WTC11 (cell line): ENCODE results near the gene FRS2. TPM values are rescaled to one million over a fixed set of nuclear protein-coding genes. Genes with fewer than 3 reads are reported as not detected.

Source experiments
- ATAC-seq: fragments of 200-7000 bp; cut with Tn5 transposase; 2 replicates; pipeline ENCODE4 v1.10.0; 2021; ENCODE audit warnings: mild to moderate bottlenecking, moderate library complexity
- CTCF ChIA-PET: fragments of 300-600 bp; sonication (Branson Sonifier 250); formaldehyde crosslinking; loops from one replicate; lab custom pipeline; 2021; ENCODE audit warnings: antibody characterized with exemption; lab: Charles Lee
- POLR2A ChIA-PET: fragments of 350-600 bp; sonication (Branson Sonifier 250); formaldehyde crosslinking; loops from one replicate; lab custom pipeline; 2021; ENCODE audit warnings: antibody characterized with exemption; lab: Charles Lee
- DNase-seq: peaks from one replicate; pipeline ENCODE4 v3.0.0; 2021; ENCODE audit warnings: low spot score
- H3K27ac Mint-ChIP-seq: 2 replicates; pipeline ENCODE4 v1.8.0; 2021; ENCODE audit warnings: mixed read lengths
- H3K27me3 Mint-ChIP-seq: 2 replicates; pipeline ENCODE4 v1.8.0; 2021; ENCODE audit warnings: low read depth, mild to moderate bottlenecking, moderate library complexity, mixed read lengths
- H3K36me3 Mint-ChIP-seq: 2 replicates; pipeline ENCODE4 v1.8.0; 2021; ENCODE audit warnings: mixed read lengths
- H3K4me1 Mint-ChIP-seq: 2 replicates; pipeline ENCODE4 v1.8.0; 2022; ENCODE audit warnings: mixed read lengths
- H3K4me3 Mint-ChIP-seq: 2 replicates; pipeline ENCODE4 v1.8.0; 2021; ENCODE audit warnings: mild to moderate bottlenecking, moderate library complexity, mixed read lengths
- H3K9me3 Mint-ChIP-seq: 2 replicates; pipeline ENCODE4 v1.8.0; 2021; ENCODE audit warnings: mixed read lengths
- AFF4 ChIP-seq: sonication (generic); formaldehyde crosslinking; IDR thresholded peaks from 2 replicates; pipeline ENCODE4 v1.8.1; 2023; ENCODE audit warnings: mild to moderate bottlenecking, missing genetic modification reagents, borderline replicate concordance
- E2F1 ChIP-seq: sonication (generic); formaldehyde crosslinking; IDR thresholded peaks from 2 replicates; pipeline ENCODE4 v1.8.0; 2022; ENCODE audit warnings: mild to moderate bottlenecking, missing genetic modification reagents
- E2F4 ChIP-seq: sonication (generic); formaldehyde crosslinking; IDR thresholded peaks from 2 replicates; pipeline ENCODE4 v1.8.1; 2022; ENCODE audit warnings: low read depth, mild to moderate bottlenecking, moderate library complexity, missing genetic modification reagents, borderline replicate concordance
- ERG ChIP-seq: fragments of 250-450 bp; sonication (Bioruptor Pico); IDR thresholded peaks from 2 replicates; pipeline ENCODE4 v1.8.0; 2021; ENCODE audit warnings: mild to moderate bottlenecking
- FOXP4 ChIP-seq: sonication (generic); formaldehyde crosslinking; IDR thresholded peaks from 2 replicates; pipeline ENCODE4 v1.8.0; 2022; ENCODE audit warnings: mild to moderate bottlenecking, missing genetic modification reagents
- JAZF1 ChIP-seq: fragments of 250-450 bp; sonication (Bioruptor Pico); IDR thresholded peaks from 2 replicates; pipeline ENCODE4 v1.9.0; 2021; ENCODE audit warnings: moderate library complexity, mild to moderate bottlenecking, inconsistent platforms
- KAT7 ChIP-seq: sonication (generic); formaldehyde crosslinking; IDR thresholded peaks from 2 replicates; pipeline ENCODE4 v1.8.1; 2023; ENCODE audit warnings: missing genetic modification reagents, mild to moderate bottlenecking, borderline replicate concordance
- MAX ChIP-seq: sonication (generic); formaldehyde crosslinking; IDR thresholded peaks from 2 replicates; pipeline ENCODE4 v1.8.0; 2022; ENCODE audit warnings: mild to moderate bottlenecking, missing genetic modification reagents
- OVOL2 ChIP-seq: fragments of 250-450 bp; sonication (Bioruptor Pico); IDR thresholded peaks from 2 replicates; pipeline ENCODE4 v1.9.0; 2021; ENCODE audit warnings: mild to moderate bottlenecking, borderline replicate concordance
- RELA ChIP-seq: sonication (generic); formaldehyde crosslinking; IDR thresholded peaks from 2 replicates; pipeline ENCODE4 v1.8.1; 2022; ENCODE audit warnings: missing genetic modification reagents, mild to moderate bottlenecking, borderline replicate concordance
- SP1 ChIP-seq: sonication (generic); formaldehyde crosslinking; conservative IDR thresholded peaks from 2 replicates; pipeline ENCODE4 v1.8.1; 2022; ENCODE audit warnings: missing genetic modification reagents
- USF1 ChIP-seq: sonication (generic); formaldehyde crosslinking; IDR thresholded peaks from 2 replicates; pipeline ENCODE4 v1.8.0; 2022; ENCODE audit warnings: mild to moderate bottlenecking, missing genetic modification reagents
- ZBTB21 ChIP-seq: sonication (generic); formaldehyde crosslinking; IDR thresholded peaks from 2 replicates; pipeline ENCODE4 v1.8.1; 2023; ENCODE audit warnings: mild to moderate bottlenecking, missing genetic modification reagents, borderline replicate concordance
- ZNF416 ChIP-seq: fragments of 250-450 bp; sonication (Bioruptor Pico); IDR thresholded peaks from 2 replicates; pipeline ENCODE4 v1.9.0; 2021; ENCODE audit warnings: mild to moderate bottlenecking, inconsistent platforms
- ZNF532 ChIP-seq: fragments of 250-450 bp; sonication (Bioruptor Pico); IDR thresholded peaks from 2 replicates; pipeline ENCODE4 v1.9.0; 2021; ENCODE audit warnings: mild to moderate bottlenecking, borderline replicate concordance
- total RNA-seq: library from RNA; stranded (reverse); gene quantifications from 3 replicates; pipeline ENCODE4 v1.2.3, GENCODE V29; 2021

Gene FRS2
- total RNA-seq, 1 experiment from 2014 or later = 26.1 TPM

GRCh38 chr12:69443916-69444315 is 26.3 kb upstream of the FRS2 start:
- TF ChIP-seq FOXP4 (no peak), USF1 (no peak), SP1 (CRISPR knock-in tag) (no peak), MAX (no peak), ZBTB21 (CRISPR knock-in tag) (no peak), AFF4 (CRISPR knock-in tag) (no peak), ZNF532 (CRISPR knock-in tag) (no peak), ERG (no peak), RELA (CRISPR knock-in tag) (no peak), E2F4 (CRISPR knock-in tag) (no peak)
- no peaks in the 10 kb centered on the region for H3K4me1 Mint-ChIP-seq
- no peak overlapping the region for H3K4me3 Mint-ChIP-seq
- no peaks in the 10 kb centered on the region for H3K36me3 Mint-ChIP-seq
- H3K27me3 Mint-ChIP-seq = no peaks in the 10 kb centered on the region; the same call in 1 of the 2 replicates
- ChIA-PET CTCF (no interaction called here), POLR2A (no interaction called here)
- peaks cover 12% of the 10 kb centered on the region for H3K9me3 Mint-ChIP-seq
- DNase-seq = no peak
- ATAC-seq = no peak
- H3K27ac Mint-ChIP-seq = no peak overlapping the region

GRCh38 chr12:69447892-69448291 is 22.3 kb upstream of the FRS2 start:
- POLR2A ChIA-PET = interaction anchor here (0.5 kb wide), 1 partner anchor 256 kb away, joined by 3 read pairs; no protein-coding TSS in a partner anchor
- Mint-ChIP-seq H3K4me1 (no peaks in the 10 kb centered on the region), H3K9me3 (peaks cover 10% of the 10 kb centered on the region), H3K36me3 (no peaks in the 10 kb centered on the region), H3K4me3 (no peak overlapping the region), H3K27ac (no peak overlapping the region), H3K27me3 (no peaks in the 10 kb centered on the region)
- CTCF ChIA-PET = no interaction called here
- no peak for ATAC-seq
- no peak for DNase-seq
- no peak for TF ChIP-seq ZNF532 (CRISPR knock-in tag)
- TF ChIP-seq JAZF1 (CRISPR knock-in tag) = no peak
- TF ChIP-seq KAT7 = no peak
- TF ChIP-seq ZNF416 (CRISPR knock-in tag) = no peak
- TF ChIP-seq E2F1 (CRISPR knock-in tag) = no peak
- TF ChIP-seq OVOL2 (CRISPR knock-in tag) = no peak
